ENCODE results near the gene NDUFV1. TPM values are rescaled to one million over a fixed set of nuclear protein-coding genes. Genes with fewer than 3 reads are reported as not detected.
A peak's percentile ranks its signal among the peaks of the same experiment; 100 is the strongest.
"Not testable (repeated sequence)": the region's sequence is repeated elsewhere in the genome, so short reads cannot be mapped to it uniquely, and the experiment has no call there.

NDUFV1 gene
- total RNA-seq, 1 donor, result 90.1 TPM

DNA sequence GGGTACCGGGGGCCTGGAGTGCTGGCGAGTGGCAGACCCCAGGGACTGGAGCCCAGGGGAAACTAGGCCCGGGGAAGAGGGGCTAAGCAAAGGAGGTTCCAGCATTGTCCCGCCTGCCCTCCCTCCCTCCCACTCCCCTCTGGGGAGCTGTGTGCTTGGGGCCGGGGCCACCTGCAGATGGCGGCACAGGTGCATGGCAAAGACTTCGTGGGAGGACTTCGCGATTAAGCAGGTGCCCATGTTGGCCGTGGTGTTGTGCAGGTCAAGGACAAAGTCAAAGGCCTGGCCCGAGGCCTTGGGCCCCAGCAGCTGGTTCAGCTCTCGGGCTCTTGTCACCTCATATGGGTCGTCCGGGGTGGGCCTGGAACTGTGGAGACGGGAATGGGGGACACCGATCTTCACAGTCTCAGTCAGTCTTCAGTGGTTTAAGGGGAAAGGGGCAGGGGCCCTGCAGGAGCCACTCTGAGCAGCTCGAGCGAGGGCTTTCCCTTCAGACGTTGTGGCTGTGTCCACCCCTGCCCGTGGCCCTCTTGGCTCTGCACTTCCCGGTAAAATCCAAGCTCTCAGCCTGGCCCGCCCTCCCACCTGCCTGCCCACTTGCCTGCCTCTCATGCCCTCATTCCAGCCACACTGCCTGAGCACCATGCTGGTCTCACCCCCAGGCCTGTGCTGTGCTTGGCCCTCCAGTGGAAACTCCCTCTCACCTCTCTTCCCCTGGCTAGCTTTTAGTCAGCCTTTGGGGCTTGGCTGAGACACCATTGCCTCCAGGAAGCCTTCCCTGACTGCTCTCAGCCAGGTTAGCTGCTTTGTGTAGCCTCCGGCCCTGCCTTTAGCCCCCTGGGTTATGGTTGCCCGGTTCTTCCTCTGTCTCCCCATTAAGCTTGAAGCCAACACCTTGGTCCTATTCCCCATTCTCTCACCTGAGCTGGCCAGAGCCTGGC lies 39.1 kb downstream of the NDUFV1 start:
- Histone ChIP-seq H3K27me3 (ENCODE audit: insufficient read depth, low read length) (no peaks in the 10 kb centered on the region), H3K4me1 (ENCODE audit: insufficient read depth, low read length) (peaks cover 47% of the 10 kb centered on the region), H3K4me3 (ENCODE audit: low read length) (no peak overlapping the region), H3K9me3 (ENCODE audit: low read depth, low read length) (no peaks in the 10 kb centered on the region)

DNA sequence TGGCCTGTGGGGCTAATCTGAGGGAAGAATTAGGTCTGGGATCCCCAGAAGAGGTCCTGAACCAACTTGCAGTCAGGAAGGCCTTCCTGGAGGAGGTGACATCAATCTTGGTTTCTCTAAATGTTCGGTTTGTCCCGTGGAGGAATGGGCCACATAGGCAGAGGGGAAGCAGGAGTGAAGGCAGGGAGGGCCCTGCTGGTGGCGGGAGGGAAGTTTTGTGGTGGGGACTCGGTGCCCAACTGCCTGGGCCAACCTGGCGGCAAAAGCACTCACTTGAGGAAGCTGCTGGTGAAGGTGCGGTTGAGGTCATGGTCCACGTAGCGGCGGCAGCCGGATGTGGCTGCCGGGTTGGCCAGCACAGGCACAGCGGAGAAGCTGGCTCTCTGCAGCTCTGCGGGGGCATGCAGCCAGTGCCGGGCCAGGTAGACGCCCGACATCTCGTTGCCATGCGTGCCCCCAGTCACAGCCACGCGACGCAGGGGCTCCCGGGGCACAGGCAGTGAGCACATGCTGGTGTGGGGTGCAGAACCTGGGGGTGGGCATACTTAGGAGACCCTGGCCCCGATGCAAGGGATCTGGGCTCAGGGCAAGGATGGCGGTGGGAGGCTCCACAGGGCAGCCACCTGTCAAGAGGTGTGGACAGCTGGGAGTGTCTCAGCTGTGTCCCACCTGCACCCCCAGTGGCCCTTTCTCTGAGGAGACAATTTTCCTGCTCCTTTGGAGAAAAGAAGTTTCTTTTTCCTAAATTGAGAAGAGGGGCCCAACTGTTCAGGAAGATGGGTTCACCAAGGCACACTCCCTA lies 40.0 kb downstream of the NDUFV1 start:
- peaks cover 47% of the 10 kb centered on the region for H3K4me1 ChIP-seq (ENCODE audit: insufficient read depth, low read length)
- no peaks in the 10 kb centered on the region for H3K9me3 ChIP-seq (ENCODE audit: low read depth, low read length)
- no peaks in the 10 kb centered on the region for H3K27me3 ChIP-seq (ENCODE audit: insufficient read depth, low read length)
- H3K4me3 ChIP-seq (ENCODE audit: low read length), result no peak overlapping the region

DNA sequence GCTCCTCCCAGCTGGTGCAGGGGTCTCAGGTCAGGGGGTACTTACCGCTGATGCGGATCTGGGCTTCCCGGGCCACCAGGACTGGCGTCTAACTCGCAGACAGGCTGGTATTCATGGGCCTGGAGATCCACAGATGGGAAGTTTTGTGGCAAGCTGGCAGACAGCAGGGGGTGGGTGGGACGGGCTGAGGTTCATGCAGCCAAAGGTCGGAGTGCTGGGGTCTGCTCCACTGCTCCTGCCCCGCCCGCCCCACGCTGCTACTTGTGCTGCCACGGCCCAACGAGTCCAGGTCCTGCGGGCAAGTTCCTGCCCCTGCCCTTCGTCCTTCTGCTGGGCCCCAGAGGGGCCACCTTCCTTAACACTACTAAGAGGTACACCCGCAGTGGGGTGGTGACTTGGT lies 40.7 kb downstream of the NDUFV1 start:
- Histone ChIP-seq H3K4me3 (ENCODE audit: low read length) (no peak overlapping the region), H3K27me3 (ENCODE audit: insufficient read depth, low read length) (no peaks in the 10 kb centered on the region), H3K4me1 (ENCODE audit: insufficient read depth, low read length) (peaks cover 47% of the 10 kb centered on the region), H3K9me3 (ENCODE audit: low read depth, low read length) (no peaks in the 10 kb centered on the region)

DNA sequence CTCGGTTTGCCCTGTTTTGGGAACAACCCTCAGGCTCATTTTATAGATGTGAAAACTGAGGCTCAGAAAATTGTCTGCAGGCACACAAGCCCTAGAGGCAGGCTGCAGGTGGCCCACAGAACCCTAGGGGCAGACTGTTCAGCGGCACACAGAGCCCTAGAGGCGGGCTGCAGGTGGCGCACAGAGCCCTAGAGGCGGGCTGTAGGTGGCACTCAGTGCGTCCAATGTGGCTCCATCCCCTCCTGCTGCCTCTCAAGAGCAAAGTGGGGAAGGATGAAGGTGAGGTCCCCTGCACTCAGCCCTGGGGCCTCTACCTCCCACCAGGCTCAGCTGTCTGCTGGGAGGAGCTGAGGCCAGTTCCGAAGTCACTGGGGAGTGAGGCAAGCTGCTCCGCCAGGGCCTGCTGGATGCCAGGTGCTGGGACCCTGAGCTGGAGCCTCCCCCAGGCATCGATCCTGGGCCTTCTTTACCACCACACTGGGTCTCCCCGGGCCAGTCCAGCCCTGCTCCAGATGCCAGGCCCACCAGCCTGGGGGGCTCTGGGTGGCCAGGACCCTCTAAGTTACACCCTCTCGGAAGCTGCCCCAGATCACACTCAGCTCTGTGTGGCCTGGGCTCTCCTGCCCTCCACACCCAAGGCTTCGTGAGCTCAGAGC lies 41.5 kb downstream of the NDUFV1 start:
- no peaks in the 10 kb centered on the region for H3K9me3 ChIP-seq (ENCODE audit: low read depth, low read length)
- no peaks in the 10 kb centered on the region for H3K27me3 ChIP-seq (ENCODE audit: insufficient read depth, low read length)
- H3K4me1 ChIP-seq (ENCODE audit: insufficient read depth, low read length), result peaks cover 47% of the 10 kb centered on the region
- no peak overlapping the region for H3K4me3 ChIP-seq (ENCODE audit: low read length)

DNA sequence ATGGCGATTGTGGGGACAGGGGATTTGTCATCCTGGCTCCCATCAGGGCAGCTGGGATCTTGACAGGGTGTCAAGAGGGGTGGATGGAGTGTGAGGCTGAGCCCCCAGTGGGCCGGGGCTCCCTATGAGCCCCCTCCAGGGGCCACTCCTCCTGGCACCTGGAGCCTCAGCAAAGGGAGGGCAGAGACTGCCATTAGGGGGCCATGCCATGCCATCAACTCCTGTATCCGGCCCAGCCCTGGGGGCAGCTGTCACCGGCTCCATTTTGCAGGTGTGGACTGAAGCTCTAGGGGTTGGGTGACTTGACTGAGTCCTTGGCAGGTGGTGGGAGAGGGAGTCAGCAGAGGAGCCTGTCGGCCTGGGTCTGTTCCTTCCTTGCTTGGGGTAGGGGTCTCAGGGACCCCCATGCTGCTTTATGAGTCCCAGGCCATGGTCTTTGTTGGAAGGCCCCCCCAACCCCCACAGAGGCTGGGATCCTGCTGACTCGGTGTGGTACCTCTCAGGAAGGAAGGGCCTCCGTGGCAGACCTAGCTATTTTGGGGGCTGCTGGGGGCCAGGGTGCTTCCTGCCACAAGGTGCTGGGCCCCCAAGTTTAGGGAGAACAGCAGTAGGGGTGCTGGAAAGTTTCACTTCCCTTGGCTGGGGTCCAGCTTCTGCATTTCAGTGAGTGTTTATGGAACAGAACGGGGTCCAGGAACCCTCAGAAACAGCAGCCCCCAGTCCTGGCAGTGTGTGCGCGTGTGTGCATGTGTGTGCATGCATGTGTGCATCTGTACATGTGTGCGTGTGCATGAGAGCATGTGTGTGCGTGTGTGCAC lies 42.3 kb downstream of the NDUFV1 start:
- no peaks in the 10 kb centered on the region for H3K9me3 ChIP-seq (ENCODE audit: low read depth, low read length)
- peaks cover 47% of the 10 kb centered on the region for H3K4me1 ChIP-seq (ENCODE audit: insufficient read depth, low read length)
- no peak overlapping the region for H3K4me3 ChIP-seq (ENCODE audit: low read length)
- no peaks in the 10 kb centered on the region for H3K27me3 ChIP-seq (ENCODE audit: insufficient read depth, low read length)

DNA sequence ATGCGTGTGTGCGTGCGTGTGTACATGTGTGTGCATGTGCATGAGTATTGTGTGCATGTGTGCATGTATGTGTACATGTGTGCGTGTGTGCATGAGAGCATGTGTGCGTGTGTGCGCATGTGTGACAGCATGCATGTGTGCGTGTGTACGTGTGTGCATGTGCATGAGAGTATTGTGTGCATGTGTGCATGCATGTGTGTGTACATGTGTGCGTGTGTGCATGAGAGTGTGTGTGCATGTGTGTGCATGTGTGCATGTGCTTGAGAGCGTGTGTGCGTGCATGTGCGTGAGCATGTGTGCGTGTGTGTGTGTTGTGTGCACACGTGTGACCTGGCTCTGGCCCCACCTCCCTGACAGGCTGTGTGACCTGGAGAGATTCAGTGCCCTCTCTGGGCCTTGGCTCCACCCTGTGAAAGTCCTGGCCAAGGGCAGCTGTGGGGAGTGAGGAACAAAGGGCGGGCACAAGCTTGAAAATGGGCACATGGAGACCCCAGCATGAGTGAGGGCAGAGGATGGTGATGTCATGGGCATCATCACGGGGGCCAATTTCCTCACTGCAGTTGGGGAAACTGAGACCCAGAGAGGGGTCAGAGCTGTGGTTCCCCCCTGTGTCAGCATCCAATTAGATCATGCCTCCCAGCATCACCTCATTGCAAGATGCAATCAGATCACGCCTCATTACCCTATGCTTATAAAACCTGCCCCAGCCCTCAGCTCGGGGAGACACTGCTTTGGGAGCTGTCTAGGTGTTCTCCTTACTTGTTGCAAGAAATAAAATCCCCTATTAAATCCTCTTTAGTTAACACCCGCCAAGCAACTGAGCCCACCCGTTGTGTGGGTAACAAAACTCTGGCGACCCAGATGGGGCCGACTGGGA lies 43.1 kb downstream of the NDUFV1 start:
- Histone ChIP-seq H3K9me3 (ENCODE audit: low read depth, low read length) (no peaks in the 10 kb centered on the region), H3K27me3 (ENCODE audit: insufficient read depth, low read length) (no peaks in the 10 kb centered on the region), H3K4me1 (ENCODE audit: insufficient read depth, low read length) (peaks cover 47% of the 10 kb centered on the region), H3K4me3 (ENCODE audit: low read length) (peak overlapping the region; percentile 48)

DNA sequence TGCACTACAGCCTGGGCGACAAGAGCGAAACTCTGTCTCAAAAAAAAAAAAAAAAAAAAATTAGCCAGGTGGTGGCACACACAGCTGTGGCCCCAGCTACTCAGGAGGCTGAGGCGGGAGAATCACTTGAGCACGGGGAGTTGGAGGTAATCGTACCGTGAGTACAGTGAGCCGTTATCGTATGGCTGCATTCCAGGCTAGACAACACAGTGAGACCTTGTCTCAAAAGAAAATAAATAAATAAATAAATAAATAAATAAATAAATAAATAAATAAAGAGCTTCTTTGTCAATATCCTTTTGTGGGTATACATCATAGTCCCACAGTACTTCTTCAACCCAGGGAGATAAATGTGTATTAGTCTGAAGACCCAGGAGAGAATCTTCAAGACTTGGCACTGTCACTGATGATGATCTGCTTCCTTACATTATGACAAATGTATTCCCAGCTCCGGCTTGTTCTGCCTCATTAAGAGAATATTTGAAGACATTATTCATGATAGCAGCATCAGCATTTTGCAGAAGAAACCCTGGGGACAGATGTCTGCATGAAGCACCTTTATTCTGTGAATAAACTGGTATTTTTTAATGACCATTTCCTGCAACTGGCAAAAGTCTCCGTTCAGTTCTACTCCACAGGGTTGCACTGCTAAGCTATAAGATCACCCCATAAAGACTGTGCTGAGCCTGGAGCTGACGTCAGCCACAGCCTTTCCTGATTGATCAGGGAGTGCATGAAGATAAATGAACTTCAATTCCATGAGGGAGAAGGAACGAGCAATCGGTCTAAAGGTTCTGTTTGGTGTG lies 45.4 kb downstream of the NDUFV1 start:
- Histone ChIP-seq H3K9me3 (ENCODE audit: low read depth, low read length) (peaks cover 8% of the 10 kb centered on the region), H3K27me3 (ENCODE audit: insufficient read depth, low read length) (no peaks in the 10 kb centered on the region), H3K4me1 (ENCODE audit: insufficient read depth, low read length) (peaks cover 34% of the 10 kb centered on the region), H3K4me3 (ENCODE audit: low read length) (no peak overlapping the region)

DNA sequence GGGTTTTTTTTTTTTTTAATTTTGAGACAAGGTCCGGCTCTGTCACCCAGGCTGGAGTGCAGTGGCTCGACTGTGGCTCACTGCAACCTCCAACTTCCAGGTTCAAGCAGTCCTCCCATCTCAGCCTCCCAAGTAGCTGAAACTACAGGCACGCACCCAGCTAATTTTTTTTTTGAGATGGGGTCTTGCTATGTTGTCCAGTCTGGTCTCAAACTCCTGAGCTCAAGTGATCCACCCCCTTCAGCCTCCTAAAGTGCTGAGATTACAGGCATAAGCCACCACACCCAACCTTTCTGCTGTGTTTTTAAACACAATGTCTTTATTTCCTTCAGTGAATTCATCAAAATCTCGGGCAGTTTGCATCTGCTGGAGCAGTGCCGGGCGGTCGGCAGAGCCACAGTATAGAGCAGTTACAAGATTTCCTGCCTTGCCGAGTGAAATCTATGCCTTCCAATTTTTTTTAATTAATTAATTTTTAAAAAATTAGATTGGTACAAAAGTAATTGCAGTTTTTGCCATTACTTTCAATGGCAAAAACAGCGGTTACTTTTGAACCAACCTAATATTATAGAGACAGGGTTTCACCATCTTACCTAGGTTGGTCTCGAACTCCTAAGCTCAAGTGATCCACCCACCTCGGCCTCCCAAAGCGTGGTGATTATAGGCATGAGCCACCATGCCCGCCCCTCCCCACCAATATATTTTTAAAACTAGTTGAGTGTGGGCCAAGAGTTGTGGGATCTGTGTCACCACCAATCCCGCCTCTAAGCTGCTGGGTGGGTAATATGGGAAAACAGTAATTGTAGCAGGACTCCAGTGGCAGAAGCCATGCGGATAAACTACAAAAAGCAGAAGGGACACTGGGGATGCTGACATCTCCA lies 46.5 kb downstream of the NDUFV1 start:
- Histone ChIP-seq H3K4me1 (ENCODE audit: insufficient read depth, low read length) (peaks cover 24% of the 10 kb centered on the region), H3K4me3 (ENCODE audit: low read length) (no peak overlapping the region), H3K9me3 (ENCODE audit: low read depth, low read length) (peaks cover 8% of the 10 kb centered on the region), H3K27me3 (ENCODE audit: insufficient read depth, low read length) (no peaks in the 10 kb centered on the region)

DNA sequence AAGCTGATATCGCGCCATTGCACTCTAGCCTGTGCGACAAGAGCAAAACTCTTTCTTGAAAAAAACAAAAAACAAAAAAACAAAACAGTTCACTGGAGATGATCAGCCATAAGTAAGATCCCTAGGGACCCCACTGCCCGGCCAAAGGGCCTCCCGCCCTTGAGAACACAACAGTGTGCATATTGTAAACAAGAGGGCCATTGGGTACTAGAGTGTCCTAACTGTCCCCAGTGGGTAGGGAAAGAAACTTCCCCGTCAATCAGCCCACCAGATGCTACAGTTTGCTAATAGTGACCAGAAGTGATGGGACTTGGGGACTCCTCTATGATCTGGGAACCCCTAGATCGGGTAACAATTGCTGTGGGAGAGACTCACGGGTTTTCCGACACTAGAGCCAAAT lies 47.5 kb downstream of the NDUFV1 start:
- H3K4me3 ChIP-seq (ENCODE audit: low read length), result no peak overlapping the region
- H3K4me1 ChIP-seq (ENCODE audit: insufficient read depth, low read length), result peaks cover 15% of the 10 kb centered on the region
- H3K27me3 ChIP-seq (ENCODE audit: insufficient read depth, low read length), result no peaks in the 10 kb centered on the region
- H3K9me3 ChIP-seq (ENCODE audit: low read depth, low read length), result peaks cover 8% of the 10 kb centered on the region

DNA sequence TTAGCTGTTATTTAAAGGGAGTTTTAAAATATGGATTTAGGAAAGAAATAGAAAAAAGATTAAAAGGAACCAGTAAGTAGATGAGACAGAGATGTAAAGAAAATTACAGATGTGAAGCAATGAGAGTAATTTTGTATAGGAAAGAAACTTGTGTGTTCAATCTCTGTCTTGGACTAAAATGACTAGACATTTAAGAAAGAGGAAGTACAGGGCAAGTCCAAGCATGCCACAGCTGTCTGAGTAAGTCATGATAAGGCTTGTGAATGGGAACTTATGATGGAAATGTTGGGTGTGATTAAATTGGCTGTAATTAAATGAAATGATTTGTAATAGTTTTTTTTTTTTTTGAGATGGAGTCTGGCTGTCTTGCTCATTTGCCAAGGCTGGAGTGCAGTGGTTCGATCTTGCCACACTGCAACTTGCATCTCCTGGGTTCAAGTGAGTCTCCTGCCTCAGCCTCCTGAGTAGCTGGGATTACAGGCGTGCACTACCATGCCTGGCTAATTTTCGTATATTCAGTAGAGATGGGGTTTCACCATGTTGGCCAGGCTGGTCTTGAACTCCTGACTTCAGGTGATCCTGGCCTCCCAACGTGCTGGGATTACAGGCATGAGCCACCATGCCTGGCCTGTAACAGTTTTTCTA lies 49.7 kb downstream of the NDUFV1 start:
- Histone ChIP-seq H3K27me3 (ENCODE audit: insufficient read depth, low read length) (no peaks in the 10 kb centered on the region), H3K4me3 (ENCODE audit: low read length) (no peak overlapping the region), H3K4me1 (ENCODE audit: insufficient read depth, low read length) (peaks cover 3% of the 10 kb centered on the region), H3K9me3 (ENCODE audit: low read depth, low read length) (peaks cover 8% of the 10 kb centered on the region)

DNA sequence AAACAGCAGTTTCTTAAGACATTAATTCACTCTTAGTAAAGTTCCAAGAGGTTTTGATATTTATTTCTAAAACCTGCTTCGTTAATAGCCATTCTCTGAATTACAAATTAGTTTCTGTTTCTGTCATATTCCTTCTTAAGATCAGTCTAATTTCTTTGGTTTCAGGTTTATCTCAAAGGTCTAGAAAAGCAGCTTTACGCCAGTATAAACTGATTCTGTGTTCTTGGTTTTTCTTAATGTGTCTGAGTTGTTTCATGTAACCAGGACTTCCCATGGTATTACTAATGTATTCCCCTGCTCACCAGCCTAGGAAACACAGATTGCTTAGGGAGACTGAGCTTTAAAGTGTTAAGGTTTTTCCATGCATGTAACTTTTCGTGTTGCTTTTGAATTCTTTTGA lies 50.6 kb downstream of the NDUFV1 start:
- no peaks in the 10 kb centered on the region for H3K27me3 ChIP-seq (ENCODE audit: insufficient read depth, low read length)
- no peak overlapping the region for H3K4me3 ChIP-seq (ENCODE audit: low read length)
- peaks cover 8% of the 10 kb centered on the region for H3K9me3 ChIP-seq (ENCODE audit: low read depth, low read length)
- peaks cover 3% of the 10 kb centered on the region for H3K4me1 ChIP-seq (ENCODE audit: insufficient read depth, low read length)

DNA sequence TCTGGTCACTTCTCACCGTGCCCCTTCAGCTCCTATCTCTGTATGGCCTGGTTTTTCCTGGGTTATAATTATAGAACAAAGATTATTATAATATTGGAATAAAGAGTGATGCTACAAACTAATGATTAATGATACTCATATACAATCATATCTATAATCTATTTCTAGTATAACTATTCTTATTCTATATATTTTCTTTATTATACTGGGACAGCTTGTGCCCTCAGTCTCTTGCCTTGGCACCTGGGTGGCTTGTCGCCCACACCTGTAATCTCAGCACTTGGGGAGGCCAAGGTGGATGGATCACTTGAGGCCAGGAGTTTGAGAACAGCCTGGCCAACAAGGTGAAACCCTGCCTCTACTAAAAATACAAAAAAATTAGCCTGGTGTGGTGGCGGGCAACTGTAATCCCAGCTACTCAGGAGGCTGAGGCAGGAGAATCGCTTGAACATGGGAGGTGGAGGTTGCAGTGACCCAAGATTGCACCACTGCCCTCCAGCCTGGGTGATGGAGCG lies 53.0 kb downstream of the NDUFV1 start:
- not testable (repeated sequence) for H3K27me3 ChIP-seq (ENCODE audit: insufficient read depth, low read length); H3K4me3 ChIP-seq (ENCODE audit: low read length); H3K4me1 ChIP-seq (ENCODE audit: insufficient read depth, low read length); H3K9me3 ChIP-seq (ENCODE audit: low read depth, low read length)
